ENCODE data around the gene BHLHA9.
A peak's percentile ranks its signal among the peaks of the same experiment; 100 is the strongest.

The BHLHA9 gene

GRCh38 chr17:1270210-1271029, at the start of gene BHLHA9:
BHLHA9 (plus strand) TSS chr17:1270444; CDS start chr17:1270564, 120 bp downstream.
- Histone ChIP-seq H3K27me3 (ENCODE audit: insufficient read depth, low read length) (peaks cover 5% of the 10 kb centered on the region; the same call in 1 of the 2 replicates), H3K9ac (ENCODE audit: low read depth, low read length) (no peak within 1 kb of the TSS), H3K4me3 (ENCODE audit: low read length) (no peak within 1 kb of the TSS), H3K9me3 (ENCODE audit: insufficient read depth, low read depth, low read length) (no peaks in the 10 kb centered on the region), H3K4me1 (ENCODE audit: insufficient read depth, low read length) (no peaks in the 10 kb centered on the region), H3K36me3 (ENCODE audit: insufficient read depth, low read depth, low read length) (no peaks in the 10 kb centered on the region), H3K27ac (ENCODE audit: low read length) (no peak within 1 kb of the TSS)

GRCh38 chr17:1221209-1221608, 49.0 kb upstream of the BHLHA9 start:
- H3K9me3 ChIP-seq (ENCODE audit: insufficient read depth, low read depth, low read length), result no peaks in the 10 kb centered on the region
- H3K36me3 ChIP-seq (ENCODE audit: insufficient read depth, low read depth, low read length), result no peaks in the 10 kb centered on the region
- no peak overlapping the region for H3K9ac ChIP-seq (ENCODE audit: low read depth, low read length)
- no peak overlapping the region for H3K4me3 ChIP-seq (ENCODE audit: low read length)
- H3K27ac ChIP-seq (ENCODE audit: low read length), result no peak overlapping the region
- peaks cover 23% of the 10 kb centered on the region for H3K27me3 ChIP-seq (ENCODE audit: insufficient read depth, low read length)
- H3K4me1 ChIP-seq (ENCODE audit: insufficient read depth, low read length), result no peaks in the 10 kb centered on the region

GRCh38 chr17:1222321-1222720, 47.9 kb upstream of the BHLHA9 start:
- H3K27me3 ChIP-seq (ENCODE audit: insufficient read depth, low read length), result peaks cover 34% of the 10 kb centered on the region
- no peak overlapping the region for H3K9ac ChIP-seq (ENCODE audit: low read depth, low read length)
- no peaks in the 10 kb centered on the region for H3K4me1 ChIP-seq (ENCODE audit: insufficient read depth, low read length)
- H3K4me3 ChIP-seq (ENCODE audit: low read length), result no peak overlapping the region
- no peak overlapping the region for H3K27ac ChIP-seq (ENCODE audit: low read length)
- no peaks in the 10 kb centered on the region for H3K9me3 ChIP-seq (ENCODE audit: insufficient read depth, low read depth, low read length)
- no peaks in the 10 kb centered on the region for H3K36me3 ChIP-seq (ENCODE audit: insufficient read depth, low read depth, low read length)

GRCh38 chr17:1223662-1224061, 46.6 kb upstream of the BHLHA9 start:
- Histone ChIP-seq H3K27ac (ENCODE audit: low read length) (no peak overlapping the region), H3K27me3 (ENCODE audit: insufficient read depth, low read length) (peaks cover 47% of the 10 kb centered on the region), H3K4me1 (ENCODE audit: insufficient read depth, low read length) (no peaks in the 10 kb centered on the region), H3K4me3 (ENCODE audit: low read length) (no peak overlapping the region), H3K9me3 (ENCODE audit: insufficient read depth, low read depth, low read length) (no peaks in the 10 kb centered on the region), H3K9ac (ENCODE audit: low read depth, low read length) (no peak overlapping the region), H3K36me3 (ENCODE audit: insufficient read depth, low read depth, low read length) (no peaks in the 10 kb centered on the region)

- Histone ChIP-seq H3K4me3 (ENCODE audit: low read length) (no peak overlapping the region), H3K9ac (ENCODE audit: low read depth, low read length) (no peak overlapping the region), H3K4me1 (ENCODE audit: insufficient read depth, low read length) (no peaks in the 10 kb centered on the region), H3K9me3 (ENCODE audit: insufficient read depth, low read depth, low read length) (no peaks in the 10 kb centered on the region), H3K36me3 (ENCODE audit: insufficient read depth, low read depth, low read length) (no peaks in the 10 kb centered on the region), H3K27me3 (ENCODE audit: insufficient read depth, low read length) (peaks cover 54% of the 10 kb centered on the region), H3K27ac (ENCODE audit: low read length) (no peak overlapping the region)
Measured at GRCh38 chr17:1224330-1224729, 45.9 kb upstream of the BHLHA9 start.

GRCh38 chr17:1226308-1226707, 43.9 kb upstream of the BHLHA9 start:
- H3K4me1 ChIP-seq (ENCODE audit: insufficient read depth, low read length), result no peaks in the 10 kb centered on the region
- H3K9me3 ChIP-seq (ENCODE audit: insufficient read depth, low read depth, low read length), result no peaks in the 10 kb centered on the region
- no peak overlapping the region for H3K27ac ChIP-seq (ENCODE audit: low read length)
- H3K27me3 ChIP-seq (ENCODE audit: insufficient read depth, low read length), result peaks cover 74% of the 10 kb centered on the region
- no peak overlapping the region for H3K9ac ChIP-seq (ENCODE audit: low read depth, low read length)
- H3K36me3 ChIP-seq (ENCODE audit: insufficient read depth, low read depth, low read length), result no peaks in the 10 kb centered on the region
- no peak overlapping the region for H3K4me3 ChIP-seq (ENCODE audit: low read length)

GRCh38 chr17:1227365-1227764, 42.9 kb upstream of the BHLHA9 start:
- H3K9ac ChIP-seq (ENCODE audit: low read depth, low read length), result no peak overlapping the region
- H3K27me3 ChIP-seq (ENCODE audit: insufficient read depth, low read length), result peaks cover 85% of the 10 kb centered on the region
- H3K4me1 ChIP-seq (ENCODE audit: insufficient read depth, low read length), result no peaks in the 10 kb centered on the region
- H3K36me3 ChIP-seq (ENCODE audit: insufficient read depth, low read depth, low read length), result no peaks in the 10 kb centered on the region
- no peaks in the 10 kb centered on the region for H3K9me3 ChIP-seq (ENCODE audit: insufficient read depth, low read depth, low read length)
- no peak overlapping the region for H3K27ac ChIP-seq (ENCODE audit: low read length)
- H3K4me3 ChIP-seq (ENCODE audit: low read length), result no peak overlapping the region

GRCh38 chr17:1227917-1228780, 42.1 kb upstream of the BHLHA9 start:
- Histone ChIP-seq H3K36me3 (ENCODE audit: insufficient read depth, low read depth, low read length) (no peaks in the 10 kb centered on the region), H3K4me1 (ENCODE audit: insufficient read depth, low read length) (no peaks in the 10 kb centered on the region), H3K9ac (ENCODE audit: low read depth, low read length) (no peak overlapping the region), H3K9me3 (ENCODE audit: insufficient read depth, low read depth, low read length) (no peaks in the 10 kb centered on the region), H3K4me3 (ENCODE audit: low read length) (no peak overlapping the region; the same call in 1 of the 2 replicates), H3K27me3 (ENCODE audit: insufficient read depth, low read length) (peaks cover 89% of the 10 kb centered on the region), H3K27ac (ENCODE audit: low read length) (no peak overlapping the region)

- H3K27me3 ChIP-seq (ENCODE audit: insufficient read depth, low read length), result peaks cover 83% of the 10 kb centered on the region
- H3K4me3 ChIP-seq (ENCODE audit: low read length), result no peak overlapping the region
- no peak overlapping the region for H3K27ac ChIP-seq (ENCODE audit: low read length)
- H3K36me3 ChIP-seq (ENCODE audit: insufficient read depth, low read depth, low read length), result no peaks in the 10 kb centered on the region
- no peak overlapping the region for H3K9ac ChIP-seq (ENCODE audit: low read depth, low read length)
- H3K9me3 ChIP-seq (ENCODE audit: insufficient read depth, low read depth, low read length), result no peaks in the 10 kb centered on the region
- no peaks in the 10 kb centered on the region for H3K4me1 ChIP-seq (ENCODE audit: insufficient read depth, low read length)
Measured at GRCh38 chr17:1228781-1229348, 41.4 kb upstream of the BHLHA9 start.

- Histone ChIP-seq H3K27ac (ENCODE audit: low read length) (no peak overlapping the region), H3K4me3 (ENCODE audit: low read length) (peak overlapping the region; percentile 40; the same call in 1 of the 2 replicates), H3K36me3 (ENCODE audit: insufficient read depth, low read depth, low read length) (no peaks in the 10 kb centered on the region), H3K4me1 (ENCODE audit: insufficient read depth, low read length) (no peaks in the 10 kb centered on the region), H3K9ac (ENCODE audit: low read depth, low read length) (no peak overlapping the region), H3K27me3 (ENCODE audit: insufficient read depth, low read length) (peaks cover 80% of the 10 kb centered on the region), H3K9me3 (ENCODE audit: insufficient read depth, low read depth, low read length) (no peaks in the 10 kb centered on the region)
Measured at GRCh38 chr17:1229349-1229899, 40.8 kb upstream of the BHLHA9 start.

GRCh38 chr17:1229900-1230501, 40.2 kb upstream of the BHLHA9 start:
- Histone ChIP-seq H3K4me1 (ENCODE audit: insufficient read depth, low read length) (no peaks in the 10 kb centered on the region), H3K27me3 (ENCODE audit: insufficient read depth, low read length) (peaks cover 81% of the 10 kb centered on the region), H3K36me3 (ENCODE audit: insufficient read depth, low read depth, low read length) (no peaks in the 10 kb centered on the region), H3K9ac (ENCODE audit: low read depth, low read length) (no peak overlapping the region), H3K4me3 (ENCODE audit: low read length) (no peak overlapping the region), H3K27ac (ENCODE audit: low read length) (no peak overlapping the region), H3K9me3 (ENCODE audit: insufficient read depth, low read depth, low read length) (no peaks in the 10 kb centered on the region)

Data from iPS-20b (cell line).